SK-N-SH (cell line): ENCODE results near the gene CADPS2.

Experiments
- JUND ChIP-seq: IDR thresholded peaks from 2 replicates; pipeline ENCODE4 v1.4.0; 2012
- TF ChIP-seq, protein P1 (sequence below): IDR thresholded peaks from 2 replicates; pipeline ENCODE4 v1.6.1; 2012; ENCODE audit warnings: mild to moderate bottlenecking, low read depth, low read length, moderate library complexity
- TF ChIP-seq, protein P2 (sequence below): fragments of 150-350 bp; IDR thresholded peaks from 2 replicates; pipeline ENCODE4 v1.6.1; 2016; ENCODE audit warnings: mild to moderate bottlenecking, low read depth, low read length

DNA sequence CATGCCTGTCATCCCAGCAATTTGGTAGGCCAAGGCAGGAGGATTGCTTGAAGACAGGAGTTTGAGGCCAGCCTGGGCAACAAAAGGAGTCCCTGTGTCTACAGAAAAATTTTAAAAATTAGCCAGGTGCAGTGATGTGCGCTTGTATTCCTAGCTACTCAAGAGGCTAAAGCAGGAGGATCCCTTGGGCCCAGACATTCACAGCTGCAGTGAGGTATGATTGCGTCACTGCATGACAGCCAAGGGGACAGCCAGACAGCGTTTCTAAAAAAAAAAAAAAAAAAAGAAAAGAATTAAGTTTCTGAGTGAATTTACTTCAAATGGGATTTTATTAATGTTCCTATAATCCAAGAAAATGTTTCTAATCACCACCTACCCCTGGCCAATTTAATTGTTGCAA, 96.1 kb downstream of the CADPS2 start:
- TF ChIP-seq, protein P1, sequence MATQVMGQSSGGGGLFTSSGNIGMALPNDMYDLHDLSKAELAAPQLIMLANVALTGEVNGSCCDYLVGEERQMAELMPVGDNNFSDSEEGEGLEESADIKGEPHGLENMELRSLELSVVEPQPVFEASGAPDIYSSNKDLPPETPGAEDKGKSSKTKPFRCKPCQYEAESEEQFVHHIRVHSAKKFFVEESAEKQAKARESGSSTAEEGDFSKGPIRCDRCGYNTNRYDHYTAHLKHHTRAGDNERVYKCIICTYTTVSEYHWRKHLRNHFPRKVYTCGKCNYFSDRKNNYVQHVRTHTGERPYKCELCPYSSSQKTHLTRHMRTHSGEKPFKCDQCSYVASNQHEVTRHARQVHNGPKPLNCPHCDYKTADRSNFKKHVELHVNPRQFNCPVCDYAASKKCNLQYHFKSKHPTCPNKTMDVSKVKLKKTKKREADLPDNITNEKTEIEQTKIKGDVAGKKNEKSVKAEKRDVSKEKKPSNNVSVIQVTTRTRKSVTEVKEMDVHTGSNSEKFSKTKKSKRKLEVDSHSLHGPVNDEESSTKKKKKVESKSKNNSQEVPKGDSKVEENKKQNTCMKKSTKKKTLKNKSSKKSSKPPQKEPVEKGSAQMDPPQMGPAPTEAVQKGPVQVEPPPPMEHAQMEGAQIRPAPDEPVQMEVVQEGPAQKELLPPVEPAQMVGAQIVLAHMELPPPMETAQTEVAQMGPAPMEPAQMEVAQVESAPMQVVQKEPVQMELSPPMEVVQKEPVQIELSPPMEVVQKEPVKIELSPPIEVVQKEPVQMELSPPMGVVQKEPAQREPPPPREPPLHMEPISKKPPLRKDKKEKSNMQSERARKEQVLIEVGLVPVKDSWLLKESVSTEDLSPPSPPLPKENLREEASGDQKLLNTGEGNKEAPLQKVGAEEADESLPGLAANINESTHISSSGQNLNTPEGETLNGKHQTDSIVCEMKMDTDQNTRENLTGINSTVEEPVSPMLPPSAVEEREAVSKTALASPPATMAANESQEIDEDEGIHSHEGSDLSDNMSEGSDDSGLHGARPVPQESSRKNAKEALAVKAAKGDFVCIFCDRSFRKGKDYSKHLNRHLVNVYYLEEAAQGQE: no peak
- TF ChIP-seq, protein P2, sequence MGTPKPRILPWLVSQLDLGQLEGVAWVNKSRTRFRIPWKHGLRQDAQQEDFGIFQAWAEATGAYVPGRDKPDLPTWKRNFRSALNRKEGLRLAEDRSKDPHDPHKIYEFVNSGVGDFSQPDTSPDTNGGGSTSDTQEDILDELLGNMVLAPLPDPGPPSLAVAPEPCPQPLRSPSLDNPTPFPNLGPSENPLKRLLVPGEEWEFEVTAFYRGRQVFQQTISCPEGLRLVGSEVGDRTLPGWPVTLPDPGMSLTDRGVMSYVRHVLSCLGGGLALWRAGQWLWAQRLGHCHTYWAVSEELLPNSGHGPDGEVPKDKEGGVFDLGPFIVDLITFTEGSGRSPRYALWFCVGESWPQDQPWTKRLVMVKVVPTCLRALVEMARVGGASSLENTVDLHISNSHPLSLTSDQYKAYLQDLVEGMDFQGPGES: no peak
- TF ChIP-seq JUND: no peak
